UCSD-AML1 (cell line): ENCODE data around the gene DEGS1.

Experiments used
- DNase-seq: peaks from one replicate; lab custom pipeline; 2025; ENCODE audit not compliant: unreplicated experiment; lab: John Stamatoyannopoulos, UW

DEGS1 gene

DNA sequence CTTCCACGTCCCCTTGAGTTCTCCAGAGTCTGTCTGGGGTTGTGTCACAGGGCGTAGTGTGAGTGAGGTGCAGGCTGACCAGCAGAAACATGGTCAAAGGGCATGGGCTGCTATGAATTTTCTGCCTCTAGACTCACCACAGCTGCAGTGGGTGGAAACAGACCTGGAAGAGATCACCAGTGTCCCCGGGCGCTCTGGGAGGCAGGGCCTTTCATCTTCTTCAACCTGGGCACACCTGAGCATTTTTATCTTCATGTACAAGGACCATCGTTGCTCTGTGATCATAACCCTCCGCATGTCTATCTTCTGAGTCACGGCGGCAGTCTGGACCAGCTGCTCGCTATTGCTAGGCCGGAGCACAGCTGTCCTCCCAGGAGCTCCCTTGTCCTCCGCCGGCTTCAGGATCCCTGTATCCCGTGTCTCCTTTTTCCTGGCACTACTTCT lies 29.6 kb downstream of the DEGS1 start:
- no peak for DNase-seq

DNA sequence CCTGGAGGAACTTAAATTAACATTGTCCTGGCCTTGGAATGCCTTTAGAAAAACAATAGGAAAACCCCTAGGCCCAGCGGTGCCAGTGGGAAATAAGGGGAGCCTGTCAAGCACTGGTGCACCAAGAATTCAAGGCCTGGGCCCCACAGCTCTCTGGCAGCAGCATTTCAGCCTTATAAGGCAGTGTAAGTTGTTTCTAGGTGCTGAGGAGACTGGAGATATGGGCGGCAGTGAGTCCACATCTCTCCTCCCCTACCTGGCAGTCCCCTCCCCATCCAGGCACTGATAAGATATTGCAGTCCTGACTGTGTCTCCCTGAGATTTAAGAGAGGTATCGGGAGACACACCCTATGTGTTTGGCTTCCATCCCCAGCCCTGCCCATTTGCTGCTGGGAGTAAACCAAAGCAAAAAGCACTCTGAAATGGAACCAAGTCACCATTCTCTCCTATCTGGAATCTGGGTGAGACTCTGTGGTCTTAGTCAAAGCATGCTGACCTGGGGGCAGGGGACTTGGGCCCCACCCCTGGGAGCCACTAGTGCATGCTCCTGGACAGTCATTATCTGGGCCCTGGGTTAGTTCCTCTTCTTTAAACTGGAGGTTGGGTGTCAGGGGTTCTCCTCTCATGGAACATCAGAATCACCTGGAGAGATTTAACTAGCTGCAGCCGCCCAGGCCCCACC lies 30.5 kb downstream of the DEGS1 start:
- DNase-seq: no peak

DNA sequence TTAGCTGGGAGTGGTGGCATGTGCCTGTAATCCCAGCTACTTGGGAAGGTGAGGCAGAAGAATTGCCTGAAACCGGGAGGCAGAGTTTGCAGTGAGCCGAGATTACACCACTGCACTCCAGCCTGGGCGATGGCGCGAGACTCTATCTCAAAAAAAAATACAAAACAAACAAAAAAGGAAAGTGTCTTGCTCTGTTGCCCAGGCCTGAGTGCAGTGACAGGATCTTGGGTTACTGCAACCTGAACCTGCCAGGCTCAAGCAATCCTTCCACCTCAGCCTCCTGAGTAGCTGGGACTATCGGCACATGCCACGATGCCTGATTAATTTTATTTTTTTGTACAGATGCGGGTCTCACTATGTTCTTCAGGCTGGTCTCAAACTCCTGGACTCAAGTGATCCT lies 33.3 kb downstream of the DEGS1 start:
- no peak for DNase-seq

DNA sequence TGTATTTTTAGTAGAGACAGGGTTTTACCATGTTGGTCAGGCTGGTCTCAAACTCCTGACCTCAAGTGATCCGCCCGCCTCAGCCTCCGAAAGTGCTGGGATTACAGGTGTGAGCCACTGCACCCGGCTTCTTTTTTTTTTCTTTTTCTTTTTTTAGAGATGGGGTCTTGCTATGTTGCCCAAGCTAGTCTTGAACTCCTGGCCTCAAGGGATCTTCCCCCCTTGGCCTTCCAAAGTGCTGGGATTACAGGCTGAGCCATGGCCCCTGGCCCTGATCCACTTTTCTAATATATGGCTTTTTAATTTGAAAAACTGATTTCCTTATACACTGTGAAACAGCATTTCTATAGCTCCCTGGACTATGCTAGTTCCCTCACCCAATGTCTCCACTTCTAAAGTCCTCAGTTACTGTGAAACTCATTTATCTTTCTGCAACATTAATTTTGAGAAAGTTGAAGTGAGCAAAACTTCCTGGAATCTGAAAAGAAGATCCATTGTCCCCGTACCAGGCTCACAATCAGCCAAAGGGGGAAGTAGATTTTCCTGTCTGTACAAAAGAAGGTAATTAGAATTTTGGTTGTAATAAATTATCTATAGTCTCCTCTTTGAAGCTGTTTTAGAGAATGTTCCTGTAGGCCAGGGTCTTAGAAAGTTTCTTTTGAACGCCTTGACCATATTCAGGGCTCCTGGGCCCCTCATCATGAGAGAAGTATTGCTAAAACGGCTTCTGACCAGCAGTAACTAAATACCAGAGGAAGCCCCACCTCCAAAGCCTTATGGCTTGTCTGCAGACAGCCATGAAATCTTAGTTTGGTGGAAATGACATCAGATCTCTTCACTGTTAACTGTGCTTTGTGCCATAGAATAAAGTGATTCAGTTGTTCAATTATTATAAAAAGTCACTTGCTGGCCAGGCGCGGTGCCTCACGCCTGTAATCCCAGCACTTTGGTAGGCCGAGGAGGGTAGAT lies 34.9 kb downstream of the DEGS1 start:
- DNase-seq: no peak

DNA sequence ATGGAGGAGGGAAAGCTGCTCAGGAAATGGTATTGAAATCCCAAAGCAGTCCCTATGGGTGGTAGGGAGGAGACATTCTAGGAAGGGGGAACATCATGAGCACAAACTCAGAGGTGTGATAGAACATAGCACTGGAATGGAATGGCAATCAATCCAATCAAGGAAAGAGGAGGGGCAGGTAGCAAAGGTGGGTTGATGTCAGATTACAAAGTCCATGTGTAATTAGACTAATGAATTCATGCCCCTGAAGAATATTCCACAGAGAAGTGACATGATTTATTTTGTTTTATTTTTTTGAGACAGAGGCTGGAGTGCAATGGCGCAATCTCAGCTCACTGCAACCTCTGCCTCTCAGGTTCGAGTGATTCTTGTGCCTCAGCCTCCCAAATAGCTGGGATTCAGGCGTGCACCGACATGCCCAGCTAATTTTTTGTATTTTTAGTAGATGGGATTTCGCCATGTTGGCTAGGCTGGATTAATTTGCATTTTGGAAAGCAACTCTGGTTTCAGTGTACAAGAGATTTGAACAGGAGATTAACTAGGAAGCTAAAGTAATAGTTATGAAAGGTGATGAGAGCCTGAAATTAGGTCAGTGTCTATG lies 36.1 kb downstream of the DEGS1 start:
- DNase-seq: no peak

DNA sequence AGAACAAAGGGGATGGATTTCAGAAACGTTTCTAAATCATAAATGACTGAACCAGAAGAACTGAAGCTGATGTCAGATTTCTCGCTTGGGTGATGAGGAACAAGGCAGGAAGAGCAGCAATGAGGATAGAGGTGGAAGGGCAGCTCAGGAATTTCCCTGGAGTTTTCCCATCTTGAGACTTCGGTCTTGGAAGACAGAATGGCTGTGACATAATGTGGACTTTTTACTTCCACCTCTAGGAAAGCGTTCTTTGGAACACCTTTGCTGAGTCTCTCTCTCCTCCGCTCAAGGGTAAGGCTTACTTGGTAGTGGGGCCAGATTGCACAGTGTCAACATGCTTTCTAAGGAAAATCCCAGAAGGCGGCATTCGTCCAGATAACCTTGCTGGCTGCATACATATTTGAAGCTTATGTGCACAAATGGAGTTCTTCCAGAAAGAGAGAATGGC lies 36.6 kb downstream of the DEGS1 start:
- DNase-seq: no peak

DNA sequence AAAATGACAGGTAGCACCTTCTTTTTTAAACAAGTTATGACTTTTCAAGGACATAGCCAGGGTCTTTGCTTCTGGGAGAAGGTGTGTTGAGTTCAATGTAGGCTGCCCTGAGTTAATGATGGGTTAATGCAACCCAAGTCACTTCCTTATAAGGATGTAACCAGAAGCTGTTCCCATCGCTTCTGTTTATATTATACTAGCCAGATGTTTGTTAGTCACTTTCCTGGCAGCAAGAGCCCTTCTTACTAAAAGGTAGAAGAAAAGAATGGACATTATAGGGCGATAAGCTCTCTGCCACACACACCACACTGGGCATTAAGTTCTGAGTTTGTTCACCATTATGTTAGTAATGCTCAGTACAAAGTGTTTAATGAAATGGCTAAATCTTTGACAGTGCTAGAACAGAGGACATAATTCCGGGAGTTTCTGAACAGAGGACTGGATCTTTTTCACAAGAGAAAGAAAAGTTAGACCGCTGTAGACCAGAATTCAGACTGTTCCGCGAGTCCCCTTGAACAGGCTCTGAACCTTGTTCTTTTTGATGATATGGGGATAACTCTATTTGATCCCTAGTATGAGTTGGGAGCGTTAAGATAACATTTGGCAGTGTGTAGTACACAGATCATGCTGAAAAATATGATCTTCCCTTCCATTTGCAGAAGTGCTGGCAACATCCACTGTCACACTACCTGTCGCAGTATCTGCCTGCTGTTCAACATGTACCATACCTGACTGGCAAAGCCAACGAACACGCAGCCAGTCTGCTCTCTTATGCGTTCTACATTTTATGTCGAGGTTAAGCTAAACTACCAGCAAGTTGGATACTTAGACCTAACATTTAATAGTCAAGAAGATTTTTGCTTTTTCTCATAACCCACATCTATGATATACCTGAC lies 41.0 kb downstream of the DEGS1 start:
- no peak for DNase-seq

DNA sequence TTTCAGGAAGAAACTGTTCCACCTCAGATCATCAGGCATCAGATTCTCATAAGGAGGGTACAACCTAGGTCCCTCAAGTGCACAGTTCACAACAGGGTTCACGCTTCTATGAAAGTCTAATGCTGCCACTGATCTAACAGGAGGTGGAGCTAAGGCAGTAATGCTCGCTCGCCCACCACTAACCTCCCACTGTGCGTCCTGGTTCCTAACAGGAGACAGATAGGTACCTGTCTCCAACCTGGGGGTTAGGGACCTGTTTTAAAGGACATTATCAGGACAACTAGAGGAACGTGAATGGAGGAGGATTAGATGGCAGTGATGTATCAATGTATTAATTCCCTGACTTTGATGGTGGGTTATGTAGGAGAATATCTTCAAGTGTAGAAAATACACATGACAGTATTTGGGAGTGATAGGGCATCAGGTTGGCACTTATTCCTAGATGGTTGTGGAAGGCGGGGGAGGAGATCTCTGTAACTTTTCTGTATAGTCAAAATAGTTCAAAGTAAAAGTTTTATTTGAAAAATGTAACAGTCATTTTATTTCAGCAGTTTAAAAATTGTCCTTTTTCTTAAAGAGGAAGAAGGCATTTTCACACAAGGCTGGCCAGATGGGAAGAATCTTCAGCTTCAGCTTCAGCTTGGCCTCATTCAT lies 43.9 kb downstream of the DEGS1 start:
- no peak for DNase-seq

DNA sequence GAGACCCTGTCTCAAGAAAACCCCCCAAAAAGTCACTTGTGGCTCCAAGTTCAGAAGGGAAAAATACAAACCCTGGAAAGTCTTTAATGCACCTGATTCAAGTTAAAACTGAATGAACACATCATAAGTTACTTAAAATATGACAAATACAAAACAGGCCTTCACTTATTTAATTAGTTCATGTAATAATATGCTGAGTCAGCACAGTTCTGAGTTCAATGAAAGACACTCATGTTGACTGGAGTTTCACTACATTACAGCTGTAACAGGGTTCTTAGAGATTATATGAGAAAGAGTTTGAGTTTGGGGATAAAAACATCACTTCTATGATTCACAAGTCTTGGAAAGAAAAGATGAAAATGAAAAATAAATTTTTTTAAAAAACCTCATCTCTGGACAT lies 51.0 kb downstream of the DEGS1 start:
- DNase-seq: no peak

DNA sequence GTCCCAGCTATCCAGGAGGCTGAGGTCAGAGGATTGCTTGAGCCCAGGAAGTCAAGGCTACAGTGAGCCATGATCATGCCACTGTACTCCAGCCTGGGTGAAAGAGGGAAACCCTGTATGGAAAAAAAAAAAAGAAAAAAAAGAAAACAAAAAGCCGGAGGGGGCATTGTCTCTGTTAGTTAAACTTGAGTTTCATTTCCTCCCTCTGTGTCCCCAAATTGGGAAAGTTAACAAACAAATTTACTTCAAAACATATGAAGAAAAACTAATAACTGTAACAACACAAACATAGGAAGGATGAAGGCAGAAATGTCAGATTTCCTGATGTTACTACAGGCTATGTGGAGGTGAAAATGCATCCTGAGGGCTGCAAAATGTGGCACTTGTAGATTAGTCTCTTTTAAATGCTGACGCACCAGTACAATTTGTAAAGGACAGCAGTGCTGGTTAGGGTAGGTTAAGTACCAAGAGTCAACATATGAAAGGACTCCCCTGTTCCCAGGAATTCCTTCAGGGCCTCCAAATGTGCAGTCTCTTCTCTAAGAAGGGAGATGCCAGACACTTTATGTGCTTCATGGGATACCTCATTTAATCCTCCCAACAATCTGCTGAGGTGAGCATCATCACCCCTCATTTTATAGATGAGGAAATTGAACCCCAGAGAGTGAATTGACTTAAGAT lies 52.9 kb downstream of the DEGS1 start:
- DNase-seq: no peak

DNA sequence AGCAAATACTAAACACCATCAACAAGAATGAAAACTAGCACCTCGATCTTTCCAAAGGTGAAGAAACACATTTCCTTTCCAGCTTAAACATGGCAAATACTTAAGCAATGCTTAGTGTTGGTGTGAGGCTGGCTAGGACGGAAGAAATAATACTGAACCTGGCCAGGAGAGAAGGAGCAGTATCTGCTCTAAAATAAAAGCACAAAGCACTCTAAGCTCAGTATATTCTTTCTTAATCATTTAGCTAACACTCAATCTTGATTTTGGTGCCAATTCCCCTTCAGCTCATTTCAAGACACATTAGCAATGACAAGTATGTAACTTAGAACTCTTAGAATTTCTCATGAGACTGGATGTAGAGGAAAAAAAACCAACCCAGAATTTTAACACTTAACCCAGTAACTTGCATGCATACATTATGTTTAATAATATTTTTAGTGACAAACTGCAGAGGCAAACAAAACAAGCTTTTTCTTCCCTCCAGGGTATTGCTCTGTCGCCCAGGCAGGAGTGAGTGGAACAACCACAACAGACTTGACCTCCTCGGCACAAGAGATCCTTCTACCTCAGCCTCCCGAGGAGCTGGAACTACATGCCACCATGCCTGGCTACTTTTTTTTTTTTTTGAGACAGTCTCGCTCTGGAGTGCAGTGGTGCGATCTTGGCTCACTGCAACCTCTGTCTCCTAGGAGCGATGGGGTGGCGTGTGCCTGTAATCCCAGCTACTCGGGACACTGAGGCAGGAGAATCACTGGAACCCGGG lies 54.3 kb downstream of the DEGS1 start:
- no peak for DNase-seq

DNA sequence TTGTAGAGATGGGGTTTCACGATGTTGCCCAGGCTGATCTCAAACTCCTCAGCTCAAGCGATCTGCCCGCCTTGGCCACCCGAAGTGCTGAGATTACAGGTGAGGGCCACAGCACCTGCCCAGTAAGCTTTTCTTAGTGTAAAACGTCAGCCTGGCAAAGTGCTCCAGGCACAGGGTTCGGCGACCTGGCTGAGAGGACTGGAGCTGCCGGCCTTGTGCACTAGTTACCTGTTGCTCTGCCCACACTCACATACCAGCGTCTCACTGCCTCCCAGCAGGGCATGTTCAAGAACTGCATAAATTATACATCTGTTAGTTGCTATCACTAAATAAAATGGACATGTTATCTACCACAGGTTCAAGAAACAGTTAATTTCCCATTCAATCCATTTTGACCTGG lies 55.2 kb downstream of the DEGS1 start:
- no peak for DNase-seq

DNA sequence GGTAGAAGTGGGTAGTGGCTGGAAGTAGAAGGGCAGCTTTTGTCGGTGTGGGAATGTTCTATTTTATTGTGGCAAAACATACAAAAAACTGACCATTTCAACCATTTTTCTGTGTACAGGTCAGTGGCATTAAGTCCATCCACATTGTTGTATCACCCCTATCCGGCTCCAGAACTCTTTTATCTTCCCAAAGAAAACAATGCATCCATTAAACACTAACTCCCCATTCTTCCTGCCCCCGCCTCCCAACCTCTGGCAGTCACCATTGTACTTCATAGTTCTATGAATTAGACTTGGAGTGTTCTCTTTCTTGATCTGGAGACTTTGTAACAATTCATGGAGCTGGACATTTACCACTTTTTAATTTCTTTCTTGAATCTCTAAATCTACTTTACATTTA lies 55.7 kb downstream of the DEGS1 start:
- DNase-seq: no peak
